WTC11 (cell line): ENCODE results near the gene TFEC. TPM values are rescaled to one million over a fixed set of nuclear protein-coding genes. Genes with fewer than 3 reads are reported as not detected.

Experiments used
- ATAC-seq: fragments of 200-7000 bp; cut with Tn5 transposase; 2 replicates; pipeline ENCODE4 v1.10.0; 2021; ENCODE audit warnings: mild to moderate bottlenecking, moderate library complexity
- CTCF ChIA-PET: fragments of 300-600 bp; sonication (Branson Sonifier 250); formaldehyde crosslinking; loops from one replicate; lab custom pipeline; 2021; ENCODE audit warnings: antibody characterized with exemption; lab: Charles Lee
- POLR2A ChIA-PET: fragments of 350-600 bp; sonication (Branson Sonifier 250); formaldehyde crosslinking; loops from one replicate; lab custom pipeline; 2021; ENCODE audit warnings: antibody characterized with exemption; lab: Charles Lee
- DNase-seq: peaks from one replicate; pipeline ENCODE4 v3.0.0; 2021; ENCODE audit warnings: low spot score
- H3K27ac Mint-ChIP-seq: 2 replicates; pipeline ENCODE4 v1.8.0; 2021; ENCODE audit warnings: mixed read lengths
- H3K27me3 Mint-ChIP-seq: 2 replicates; pipeline ENCODE4 v1.8.0; 2021; ENCODE audit warnings: low read depth, mild to moderate bottlenecking, moderate library complexity, mixed read lengths
- H3K36me3 Mint-ChIP-seq: 2 replicates; pipeline ENCODE4 v1.8.0; 2021; ENCODE audit warnings: mixed read lengths
- H3K4me1 Mint-ChIP-seq: 2 replicates; pipeline ENCODE4 v1.8.0; 2022; ENCODE audit warnings: mixed read lengths
- H3K4me3 Mint-ChIP-seq: 2 replicates; pipeline ENCODE4 v1.8.0; 2021; ENCODE audit warnings: mild to moderate bottlenecking, moderate library complexity, mixed read lengths
- H3K9me3 Mint-ChIP-seq: 2 replicates; pipeline ENCODE4 v1.8.0; 2021; ENCODE audit warnings: mixed read lengths
- HMGA2 ChIP-seq: fragments of 250-450 bp; sonication (Bioruptor Pico); IDR thresholded peaks from 2 replicates; pipeline ENCODE4 v1.4.0; 2021; ENCODE audit warnings: mild to moderate bottlenecking, moderate library complexity
- KAT7 ChIP-seq: sonication (generic); formaldehyde crosslinking; IDR thresholded peaks from 2 replicates; pipeline ENCODE4 v1.8.1; 2023; ENCODE audit warnings: missing genetic modification reagents, mild to moderate bottlenecking, borderline replicate concordance
- NFE2L1 ChIP-seq: sonication (generic); formaldehyde crosslinking; IDR thresholded peaks from 2 replicates; pipeline ENCODE4 v1.8.1; 2023; ENCODE audit warnings: missing genetic modification reagents
- PRRX2 ChIP-seq: fragments of 250-450 bp; sonication (Bioruptor Pico); IDR thresholded peaks from 2 replicates; pipeline ENCODE4 v1.8.0; 2021; ENCODE audit warnings: mild to moderate bottlenecking
- RELA ChIP-seq: sonication (generic); formaldehyde crosslinking; IDR thresholded peaks from 2 replicates; pipeline ENCODE4 v1.8.1; 2022; ENCODE audit warnings: missing genetic modification reagents, mild to moderate bottlenecking, borderline replicate concordance
- RORB ChIP-seq: fragments of 250-450 bp; sonication (Bioruptor Pico); IDR thresholded peaks from 2 replicates; pipeline ENCODE4 v1.9.0; 2021; ENCODE audit warnings: mild to moderate bottlenecking
- SP1 ChIP-seq: sonication (generic); formaldehyde crosslinking; conservative IDR thresholded peaks from 2 replicates; pipeline ENCODE4 v1.8.1; 2022; ENCODE audit warnings: missing genetic modification reagents
- TEAD1 ChIP-seq: sonication (generic); formaldehyde crosslinking; IDR thresholded peaks from 2 replicates; pipeline ENCODE4 v1.8.0; 2022; ENCODE audit warnings: mild to moderate bottlenecking, missing genetic modification reagents
- TP53 ChIP-seq: sonication (generic); formaldehyde crosslinking; IDR thresholded peaks from 2 replicates; pipeline ENCODE4 v1.8.1; 2023; ENCODE audit warnings: mild to moderate bottlenecking, missing genetic modification reagents
- ZBTB21 ChIP-seq: sonication (generic); formaldehyde crosslinking; IDR thresholded peaks from 2 replicates; pipeline ENCODE4 v1.8.1; 2023; ENCODE audit warnings: mild to moderate bottlenecking, missing genetic modification reagents, borderline replicate concordance
- ZNF121 ChIP-seq: sonication (generic); formaldehyde crosslinking; IDR thresholded peaks from 2 replicates; pipeline ENCODE4 v1.8.0; 2023; ENCODE audit warnings: missing genetic modification reagents
- ZNF219 ChIP-seq: sonication (generic); formaldehyde crosslinking; IDR thresholded peaks from 2 replicates; pipeline ENCODE4 v1.8.0; 2023; ENCODE audit warnings: missing genetic modification reagents, mild to moderate bottlenecking, borderline replicate concordance
- ZNF232 ChIP-seq: sonication (generic); formaldehyde crosslinking; IDR thresholded peaks from 2 replicates; pipeline ENCODE4 v1.8.0; 2022; ENCODE audit warnings: mild to moderate bottlenecking, missing genetic modification reagents
- total RNA-seq: library from RNA; stranded (reverse); gene quantifications from 3 replicates; pipeline ENCODE4 v1.2.3, GENCODE V29; 2021
- TF ChIP-seq, protein P1 (sequence below): fragments of 250-450 bp; sonication (Bioruptor Pico); IDR thresholded peaks from 2 replicates; pipeline ENCODE4 v1.8.0; 2021; ENCODE audit warnings: mild to moderate bottlenecking
- TF ChIP-seq, protein P2 (sequence below): sonication (generic); formaldehyde crosslinking; IDR thresholded peaks from 2 replicates; pipeline ENCODE4 v1.8.1; 2023; ENCODE audit warnings: mild to moderate bottlenecking, missing genetic modification reagents, borderline replicate concordance
- TF ChIP-seq, protein P3 (sequence below): fragments of 250-450 bp; sonication (Bioruptor Pico); IDR thresholded peaks from 2 replicates; pipeline ENCODE4 v2.1.2; 2022; ENCODE audit warnings: mild to moderate bottlenecking, moderate library complexity
- TF ChIP-seq, protein P4 (sequence below): sonication (generic); formaldehyde crosslinking; IDR thresholded peaks from 2 replicates; pipeline ENCODE4 v1.8.1; 2023; ENCODE audit warnings: mild to moderate bottlenecking, moderate library complexity, missing genetic modification reagents
- TF ChIP-seq, protein P5 (sequence below): fragments of 200-600 bp; IDR thresholded peaks from 2 replicates; pipeline ENCODE4 v1.8.0; 2022; ENCODE audit warnings: antibody characterized with exemption

The TFEC gene
- total RNA-seq, 1 experiment from 2014 or later, result 0.17 TPM

DNA sequence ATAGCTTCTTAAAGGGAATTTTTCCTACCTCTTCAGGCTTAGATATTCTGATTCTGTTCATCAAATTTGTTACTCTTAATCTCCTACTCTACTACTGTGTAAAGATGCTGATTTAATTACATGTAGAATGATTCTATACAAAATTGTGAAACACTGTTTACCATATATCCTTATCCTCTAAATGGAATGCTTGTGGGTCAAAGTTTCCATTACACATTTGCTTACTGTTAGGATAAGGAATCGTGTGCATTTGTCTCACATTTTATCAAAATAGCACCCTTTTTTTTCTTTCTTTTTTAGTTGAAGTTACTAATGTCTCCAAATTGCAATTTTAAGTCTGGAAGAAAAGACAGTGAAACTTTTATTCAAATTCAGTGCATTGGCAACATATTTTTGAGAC is 65.3 kb downstream of the TFEC start (continued):
- TF ChIP-seq, protein P1, sequence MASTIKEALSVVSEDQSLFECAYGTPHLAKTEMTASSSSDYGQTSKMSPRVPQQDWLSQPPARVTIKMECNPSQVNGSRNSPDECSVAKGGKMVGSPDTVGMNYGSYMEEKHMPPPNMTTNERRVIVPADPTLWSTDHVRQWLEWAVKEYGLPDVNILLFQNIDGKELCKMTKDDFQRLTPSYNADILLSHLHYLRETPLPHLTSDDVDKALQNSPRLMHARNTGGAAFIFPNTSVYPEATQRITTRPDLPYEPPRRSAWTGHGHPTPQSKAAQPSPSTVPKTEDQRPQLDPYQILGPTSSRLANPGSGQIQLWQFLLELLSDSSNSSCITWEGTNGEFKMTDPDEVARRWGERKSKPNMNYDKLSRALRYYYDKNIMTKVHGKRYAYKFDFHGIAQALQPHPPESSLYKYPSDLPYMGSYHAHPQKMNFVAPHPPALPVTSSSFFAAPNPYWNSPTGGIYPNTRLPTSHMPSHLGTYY (CRISPR knock-in tag), result no peak
- TF ChIP-seq, protein P2, sequence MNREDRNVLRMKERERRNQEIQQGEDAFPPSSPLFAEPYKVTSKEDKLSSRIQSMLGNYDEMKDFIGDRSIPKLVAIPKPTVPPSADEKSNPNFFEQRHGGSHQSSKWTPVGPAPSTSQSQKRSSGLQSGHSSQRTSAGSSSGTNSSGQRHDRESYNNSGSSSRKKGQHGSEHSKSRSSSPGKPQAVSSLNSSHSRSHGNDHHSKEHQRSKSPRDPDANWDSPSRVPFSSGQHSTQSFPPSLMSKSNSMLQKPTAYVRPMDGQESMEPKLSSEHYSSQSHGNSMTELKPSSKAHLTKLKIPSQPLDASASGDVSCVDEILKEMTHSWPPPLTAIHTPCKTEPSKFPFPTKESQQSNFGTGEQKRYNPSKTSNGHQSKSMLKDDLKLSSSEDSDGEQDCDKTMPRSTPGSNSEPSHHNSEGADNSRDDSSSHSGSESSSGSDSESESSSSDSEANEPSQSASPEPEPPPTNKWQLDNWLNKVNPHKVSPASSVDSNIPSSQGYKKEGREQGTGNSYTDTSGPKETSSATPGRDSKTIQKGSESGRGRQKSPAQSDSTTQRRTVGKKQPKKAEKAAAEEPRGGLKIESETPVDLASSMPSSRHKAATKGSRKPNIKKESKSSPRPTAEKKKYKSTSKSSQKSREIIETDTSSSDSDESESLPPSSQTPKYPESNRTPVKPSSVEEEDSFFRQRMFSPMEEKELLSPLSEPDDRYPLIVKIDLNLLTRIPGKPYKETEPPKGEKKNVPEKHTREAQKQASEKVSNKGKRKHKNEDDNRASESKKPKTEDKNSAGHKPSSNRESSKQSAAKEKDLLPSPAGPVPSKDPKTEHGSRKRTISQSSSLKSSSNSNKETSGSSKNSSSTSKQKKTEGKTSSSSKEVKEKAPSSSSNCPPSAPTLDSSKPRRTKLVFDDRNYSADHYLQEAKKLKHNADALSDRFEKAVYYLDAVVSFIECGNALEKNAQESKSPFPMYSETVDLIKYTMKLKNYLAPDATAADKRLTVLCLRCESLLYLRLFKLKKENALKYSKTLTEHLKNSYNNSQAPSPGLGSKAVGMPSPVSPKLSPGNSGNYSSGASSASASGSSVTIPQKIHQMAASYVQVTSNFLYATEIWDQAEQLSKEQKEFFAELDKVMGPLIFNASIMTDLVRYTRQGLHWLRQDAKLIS, result no peak
- TF ChIP-seq, protein P3, sequence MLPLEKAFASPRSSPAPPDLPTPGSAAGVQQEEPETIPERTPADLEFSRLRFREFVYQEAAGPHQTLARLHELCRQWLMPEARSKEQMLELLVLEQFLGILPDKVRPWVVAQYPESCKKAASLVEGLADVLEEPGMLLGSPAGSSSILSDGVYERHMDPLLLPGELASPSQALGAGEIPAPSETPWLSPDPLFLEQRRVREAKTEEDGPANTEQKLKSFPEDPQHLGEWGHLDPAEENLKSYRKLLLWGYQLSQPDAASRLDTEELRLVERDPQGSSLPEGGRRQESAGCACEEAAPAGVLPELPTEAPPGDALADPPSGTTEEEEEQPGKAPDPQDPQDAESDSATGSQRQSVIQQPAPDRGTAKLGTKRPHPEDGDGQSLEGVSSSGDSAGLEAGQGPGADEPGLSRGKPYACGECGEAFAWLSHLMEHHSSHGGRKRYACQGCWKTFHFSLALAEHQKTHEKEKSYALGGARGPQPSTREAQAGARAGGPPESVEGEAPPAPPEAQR (CRISPR knock-in tag), result no peak
- TF ChIP-seq ZNF121 (CRISPR knock-in tag) (no peak), KAT7 (CRISPR knock-in tag) (no peak), ZNF232 (CRISPR knock-in tag) (no peak), SP1 (CRISPR knock-in tag) (no peak), ZNF219 (CRISPR knock-in tag) (no peak), TEAD1 (CRISPR knock-in tag) (no peak), NFE2L1 (CRISPR knock-in tag) (no peak)
- TF ChIP-seq, protein P4, sequence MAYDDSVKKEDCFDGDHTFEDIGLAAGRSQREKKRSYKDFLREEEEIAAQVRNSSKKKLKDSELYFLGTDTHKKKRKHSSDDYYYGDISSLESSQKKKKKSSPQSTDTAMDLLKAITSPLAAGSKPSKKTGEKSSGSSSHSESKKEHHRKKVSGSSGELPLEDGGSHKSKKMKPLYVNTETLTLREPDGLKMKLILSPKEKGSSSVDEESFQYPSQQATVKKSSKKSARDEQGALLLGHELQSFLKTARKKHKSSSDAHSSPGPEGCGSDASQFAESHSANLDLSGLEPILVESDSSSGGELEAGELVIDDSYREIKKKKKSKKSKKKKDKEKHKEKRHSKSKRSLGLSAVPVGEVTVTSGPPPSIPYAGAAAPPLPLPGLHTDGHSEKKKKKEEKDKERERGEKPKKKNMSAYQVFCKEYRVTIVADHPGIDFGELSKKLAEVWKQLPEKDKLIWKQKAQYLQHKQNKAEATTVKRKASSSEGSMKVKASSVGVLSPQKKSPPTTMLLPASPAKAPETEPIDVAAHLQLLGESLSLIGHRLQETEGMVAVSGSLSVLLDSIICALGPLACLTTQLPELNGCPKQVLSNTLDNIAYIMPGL (CRISPR knock-in tag), result no peak

DNA sequence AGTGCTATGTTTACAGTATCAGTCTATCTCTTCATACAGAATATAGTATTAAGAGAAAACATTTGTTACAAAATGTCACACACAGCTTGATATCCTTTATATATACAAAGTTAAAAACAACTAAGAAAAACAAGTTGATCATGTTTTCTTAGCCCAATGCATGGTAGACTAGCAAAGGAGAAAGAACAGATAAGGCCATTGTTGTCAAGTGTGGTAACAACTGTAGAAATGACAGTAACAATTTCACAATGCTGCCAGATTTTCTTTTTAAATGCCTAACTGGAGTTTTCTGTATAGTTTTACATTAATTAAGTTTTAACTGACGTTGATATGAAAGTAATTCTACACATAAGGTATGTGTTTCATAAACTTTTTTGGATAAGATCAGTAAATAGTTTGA is 65.8 kb downstream of the TFEC start:
- POLR2A ChIA-PET, result no interaction called here
- H3K4me1 Mint-ChIP-seq, result peaks cover 10% of the 10 kb centered on the region
- CTCF ChIA-PET, result no interaction called here
- no peak overlapping the region for H3K27ac Mint-ChIP-seq
- TF ChIP-seq PRRX2 (CRISPR knock-in tag) (no peak), RORB (CRISPR knock-in tag) (no peak), TP53 (CRISPR knock-in tag) (no peak), RELA (CRISPR knock-in tag) (no peak), ZNF121 (CRISPR knock-in tag) (no peak), KAT7 (CRISPR knock-in tag) (no peak), ZBTB21 (CRISPR knock-in tag) (no peak), NFE2L1 (CRISPR knock-in tag) (no peak), HMGA2 (CRISPR knock-in tag) (no peak)
- TF ChIP-seq, protein P1 (CRISPR knock-in tag), result no peak
- TF ChIP-seq, protein P5, sequence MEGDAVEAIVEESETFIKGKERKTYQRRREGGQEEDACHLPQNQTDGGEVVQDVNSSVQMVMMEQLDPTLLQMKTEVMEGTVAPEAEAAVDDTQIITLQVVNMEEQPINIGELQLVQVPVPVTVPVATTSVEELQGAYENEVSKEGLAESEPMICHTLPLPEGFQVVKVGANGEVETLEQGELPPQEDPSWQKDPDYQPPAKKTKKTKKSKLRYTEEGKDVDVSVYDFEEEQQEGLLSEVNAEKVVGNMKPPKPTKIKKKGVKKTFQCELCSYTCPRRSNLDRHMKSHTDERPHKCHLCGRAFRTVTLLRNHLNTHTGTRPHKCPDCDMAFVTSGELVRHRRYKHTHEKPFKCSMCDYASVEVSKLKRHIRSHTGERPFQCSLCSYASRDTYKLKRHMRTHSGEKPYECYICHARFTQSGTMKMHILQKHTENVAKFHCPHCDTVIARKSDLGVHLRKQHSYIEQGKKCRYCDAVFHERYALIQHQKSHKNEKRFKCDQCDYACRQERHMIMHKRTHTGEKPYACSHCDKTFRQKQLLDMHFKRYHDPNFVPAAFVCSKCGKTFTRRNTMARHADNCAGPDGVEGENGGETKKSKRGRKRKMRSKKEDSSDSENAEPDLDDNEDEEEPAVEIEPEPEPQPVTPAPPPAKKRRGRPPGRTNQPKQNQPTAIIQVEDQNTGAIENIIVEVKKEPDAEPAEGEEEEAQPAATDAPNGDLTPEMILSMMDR, result no peak
- no peak overlapping the region for H3K4me3 Mint-ChIP-seq
- H3K36me3 Mint-ChIP-seq, result no peaks in the 10 kb centered on the region
- DNase-seq (no peak), ATAC-seq (no peak)
- H3K27me3 Mint-ChIP-seq, result no peaks in the 10 kb centered on the region
- no peaks in the 10 kb centered on the region for H3K9me3 Mint-ChIP-seq
